C4-2B (cell line): ENCODE results near the gene FOXP1.
A peak's percentile ranks its signal among the peaks of the same experiment; 100 is the strongest.

ENCODE experiments used
- H3K27ac ChIP-seq: fragments of 450-650 bp; 2 replicates; pipeline ENCODE4 v1.5.1; 2017
- CTCF ChIP-seq: fragments of 450-650 bp; conservative IDR thresholded peaks from 2 replicates; pipeline ENCODE4 v1.5.1; 2017; ENCODE audit warnings: mild to moderate bottlenecking
- ZFX ChIP-seq: fragments of 450-650 bp; IDR thresholded peaks from 2 replicates; pipeline ENCODE4 v1.6.1; 2017

Gene FOXP1

GRCh38 chr3:71033681-71034220, 549.8 kb downstream of the FOXP1 start:
- no peak overlapping the region for H3K27ac ChIP-seq
- TF ChIP-seq CTCF, result no peak
- TF ChIP-seq ZFX, result no peak

- H3K27ac ChIP-seq, result peak overlapping the region; percentile 85
- TF ChIP-seq CTCF (no peak), ZFX (no peak)
These were observed 551.5 kb downstream of the FOXP1 start for GRCh38 chr3:71031914-71032521.

GRCh38 chr3:71031181-71031580, 552.3 kb downstream of the FOXP1 start:
- H3K27ac ChIP-seq, result no peak overlapping the region
- TF ChIP-seq CTCF (no peak), ZFX (no peak)

- TF ChIP-seq CTCF (no peak), ZFX (no peak)
These were observed 552.8 kb downstream of the FOXP1 start for GRCh38 chr3:71030748-71031147.

GRCh38 chr3:71029770-71030169, 553.8 kb downstream of the FOXP1 start:
- TF ChIP-seq ZFX (no peak), CTCF (no peak)
- H3K27ac ChIP-seq, result peak overlapping the region; percentile 56; the same call in 1 of the 2 replicates

More at GRCh38 chr3:71030748-71031147, 552.8 kb downstream of the FOXP1 start:
- H3K27ac ChIP-seq, result peak overlapping the region; percentile 56; the same call in 1 of the 2 replicates

- 0 out of 2 replicates have a peak overlapping the region, but pooled peaks have one; percentile 7 for H3K27ac ChIP-seq
- TF ChIP-seq ZFX, result no peak
- TF ChIP-seq CTCF, result no peak
These were observed 554.7 kb downstream of the FOXP1 start for GRCh38 chr3:71028802-71029201.

- TF ChIP-seq CTCF (no peak), ZFX (no peak)
- no peak overlapping the region for H3K27ac ChIP-seq
These were observed 555.3 kb downstream of the FOXP1 start for GRCh38 chr3:71028184-71028583.
